Endothelial cell of hepatic sinusoid (primary cell): ENCODE data around the gene ANKS1B.

Experiments used
- in situ Hi-C: cut with HindIII; loops from 2 replicates; pipeline ENCODE4 v1.10.0; 2017; ENCODE audit warnings: low sequenced_read_pairs

ANKS1B gene

GRCh38 chr12:99224237-99224636 is 760.5 kb downstream of the ANKS1B start:
- in situ Hi-C loops = no loop called here

GRCh38 chr12:99223579-99223978 is 761.2 kb downstream of the ANKS1B start:
- in situ Hi-C loops = no loop called here

DNA sequence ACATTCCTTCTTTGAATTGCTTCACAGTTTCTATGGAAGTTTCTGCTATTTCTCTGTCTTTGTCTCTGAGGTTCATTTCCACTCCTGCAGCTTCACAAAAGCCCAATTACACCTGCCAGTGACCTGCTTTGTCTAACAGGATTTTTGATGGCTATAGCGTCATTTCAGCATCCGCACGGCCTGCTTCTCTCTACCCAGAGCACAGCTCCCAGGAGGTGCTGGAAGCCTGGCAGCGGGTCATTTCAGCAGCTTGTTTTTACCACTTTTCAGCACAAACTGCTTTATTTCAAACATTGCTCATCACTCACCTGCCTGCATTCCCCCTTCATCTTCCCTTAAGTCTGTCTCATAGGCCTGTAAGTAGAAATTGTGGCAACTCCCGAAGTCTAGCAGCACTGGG is 771.7 kb downstream of the ANKS1B start:
- in situ Hi-C loops = no loop called here

DNA sequence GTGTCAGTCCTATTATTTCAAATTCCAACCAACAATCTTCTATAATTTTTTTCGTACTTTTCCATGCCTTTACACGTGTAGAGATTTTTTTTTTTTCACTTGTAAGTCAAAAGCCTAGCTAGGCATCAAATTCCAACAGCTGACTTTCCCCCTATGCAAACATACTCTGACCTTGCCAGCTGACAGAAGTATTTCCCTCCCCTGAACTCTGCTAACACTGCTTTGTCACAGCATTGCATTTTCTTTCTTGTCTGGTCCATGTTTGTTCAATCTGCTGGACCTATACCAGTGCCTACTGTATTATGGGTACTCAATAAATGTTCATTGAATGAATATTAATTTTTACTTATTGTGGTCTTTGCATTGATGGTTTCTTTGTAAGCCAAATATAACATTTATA is 772.5 kb downstream of the ANKS1B start:
- in situ Hi-C loops = no loop called here

- in situ Hi-C loops = no loop called here
Measured at GRCh38 chr12:99205111-99205510, 779.6 kb downstream of the ANKS1B start.

DNA sequence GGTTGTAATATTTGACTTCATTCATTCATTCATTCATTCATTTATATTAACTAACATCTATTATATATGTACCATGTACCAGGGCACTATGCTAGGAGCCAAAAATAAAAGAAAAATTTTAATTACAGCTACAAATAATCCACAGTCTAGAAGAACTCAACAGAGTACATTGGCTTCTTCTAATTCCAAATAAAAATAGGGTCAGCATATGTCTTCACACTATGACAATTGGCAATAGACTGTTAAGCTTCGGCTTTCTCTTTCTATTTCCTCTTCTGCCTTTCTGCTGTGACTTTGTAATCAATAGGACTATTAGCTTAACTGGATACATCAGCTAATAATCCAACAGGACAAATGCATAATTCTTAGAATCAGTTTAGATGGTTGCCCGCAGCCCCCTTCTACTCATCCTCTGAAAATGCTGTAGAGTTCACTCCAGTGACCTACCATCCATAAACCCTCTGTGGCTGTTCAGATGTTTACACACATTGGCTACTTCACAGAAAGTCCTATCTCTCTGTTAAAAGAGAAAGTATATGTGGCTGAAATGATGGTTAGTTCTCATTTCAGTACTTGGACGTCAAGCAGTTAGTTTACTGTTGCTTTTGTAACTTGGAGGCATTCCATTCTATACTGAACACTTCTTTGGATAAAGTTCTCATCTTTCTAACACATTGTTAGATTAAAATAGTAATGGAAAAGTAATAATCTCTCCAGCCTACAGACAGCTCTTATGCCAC is 782.7 kb downstream of the ANKS1B start:
- in situ Hi-C loops = no loop called here

- in situ Hi-C loops = no loop called here
Measured at GRCh38 chr12:99200711-99201384, 783.9 kb downstream of the ANKS1B start.

GRCh38 chr12:99195474-99195873 is 789.3 kb downstream of the ANKS1B start:
- in situ Hi-C loops = no loop called here

DNA sequence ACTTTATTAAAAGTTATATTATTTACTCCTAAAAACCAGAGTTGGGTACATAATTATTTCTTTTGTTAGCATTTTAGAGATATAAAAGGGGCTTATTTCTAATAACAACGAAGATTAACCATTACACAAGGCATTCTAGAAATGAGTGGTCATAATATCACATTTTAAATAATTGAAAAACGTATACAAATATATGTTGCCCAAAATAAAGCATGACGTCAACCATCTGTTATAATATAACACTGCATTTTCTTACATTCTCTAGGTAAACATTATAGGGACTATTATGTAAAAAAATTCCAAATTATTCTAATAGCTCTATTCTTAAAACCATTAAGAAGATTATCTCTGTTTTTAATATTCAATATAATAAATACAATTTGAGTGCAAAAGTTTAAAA is 792.2 kb downstream of the ANKS1B start:
- in situ Hi-C loops = no loop called here

GRCh38 chr12:99176871-99177270 is 807.9 kb downstream of the ANKS1B start:
- in situ Hi-C loops = no loop called here

- in situ Hi-C loops = no loop called here
Measured at GRCh38 chr12:99170461-99170860, 814.3 kb downstream of the ANKS1B start.

GRCh38 chr12:99170037-99170436 is 814.7 kb downstream of the ANKS1B start:
- in situ Hi-C loops = no loop called here

DNA sequence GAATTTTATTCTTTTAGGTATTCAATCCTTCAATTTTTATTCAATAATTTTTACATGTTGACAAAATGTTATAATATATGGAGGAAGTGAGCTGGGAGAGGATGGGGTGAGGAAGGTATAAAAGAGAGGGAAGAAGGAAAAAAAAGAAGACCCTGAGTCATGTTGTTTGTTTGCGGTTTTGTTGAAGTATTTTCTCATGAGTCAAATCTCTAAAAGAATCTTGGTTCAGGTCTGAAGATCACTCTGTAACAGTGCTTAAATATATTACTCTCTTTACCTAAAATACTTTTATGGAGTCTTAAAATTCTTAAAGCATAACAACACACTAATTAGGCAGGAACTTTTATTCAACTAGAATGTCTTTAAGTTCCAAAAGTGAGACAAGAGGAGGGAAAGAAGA is 826.8 kb downstream of the ANKS1B start:
- in situ Hi-C loops = no loop called here

- in situ Hi-C loops = no loop called here
Measured at GRCh38 chr12:99154983-99155336, 829.8 kb downstream of the ANKS1B start.

DNA sequence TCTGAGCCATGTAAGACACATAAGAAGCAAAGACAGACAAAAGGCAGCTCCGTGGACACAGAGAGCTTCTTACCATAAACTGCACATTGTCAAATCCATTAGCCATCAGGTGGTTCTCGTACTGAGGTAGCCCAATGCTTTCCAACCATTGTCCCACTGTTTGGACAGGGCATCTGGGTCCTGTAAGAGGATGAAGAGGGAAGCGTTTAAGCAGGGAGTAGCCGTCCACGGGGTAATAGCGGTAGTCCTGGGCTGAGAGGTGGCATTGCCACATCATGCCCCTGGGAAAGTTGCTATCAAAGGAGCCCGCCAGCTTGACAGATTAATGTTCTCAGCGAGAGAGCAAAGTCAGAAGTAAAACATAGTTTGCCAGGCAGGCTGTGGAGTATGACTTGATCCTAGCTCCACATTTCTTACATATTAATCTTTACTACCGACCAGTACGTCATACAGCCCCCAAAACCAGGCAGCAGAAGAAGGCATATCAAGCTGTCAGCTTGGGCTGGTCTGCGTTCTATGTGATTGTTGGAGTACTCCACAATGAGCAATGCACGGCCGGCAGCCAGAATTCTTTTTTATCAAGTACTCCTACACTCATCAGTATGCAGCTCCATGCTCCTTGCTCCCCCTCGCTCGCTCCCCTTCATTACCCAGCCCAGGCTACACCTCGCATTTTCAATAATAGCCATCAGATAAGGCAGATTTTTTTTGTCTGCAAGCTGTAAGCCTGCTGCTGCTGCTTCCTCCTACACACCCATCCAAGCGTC is 830.3 kb downstream of the ANKS1B start:
- in situ Hi-C loops = no loop called here

- in situ Hi-C loops = no loop called here
Measured at GRCh38 chr12:99153293-99153692, 831.4 kb downstream of the ANKS1B start.

GRCh38 chr12:99152337-99152736 is 832.4 kb downstream of the ANKS1B start:
- in situ Hi-C loops = no loop called here

- in situ Hi-C loops = no loop called here
Measured at GRCh38 chr12:99151744-99152143, 833.0 kb downstream of the ANKS1B start.

- in situ Hi-C loops = no loop called here
Measured at GRCh38 chr12:99147130-99147529, 837.6 kb downstream of the ANKS1B start.

DNA sequence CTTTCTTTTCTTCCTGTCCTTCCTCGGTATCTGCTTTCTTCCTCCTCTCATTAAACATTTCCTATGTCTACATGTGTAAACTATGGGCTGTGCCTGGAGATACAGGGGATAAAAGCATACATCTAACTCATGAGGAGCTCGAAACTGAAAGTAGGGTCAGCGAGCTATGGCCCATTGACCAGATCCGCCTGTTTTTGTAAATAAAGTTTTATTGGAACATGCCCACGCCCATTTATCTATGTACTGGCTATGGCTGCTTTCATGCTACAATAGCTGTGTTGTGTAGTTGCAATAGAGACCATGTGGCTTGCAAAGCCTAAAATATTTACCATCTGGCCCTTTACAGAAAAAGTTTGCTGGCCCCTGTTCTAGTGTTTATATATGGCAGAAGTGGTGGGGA is 838.0 kb downstream of the ANKS1B start:
- in situ Hi-C loops = no loop called here

DNA sequence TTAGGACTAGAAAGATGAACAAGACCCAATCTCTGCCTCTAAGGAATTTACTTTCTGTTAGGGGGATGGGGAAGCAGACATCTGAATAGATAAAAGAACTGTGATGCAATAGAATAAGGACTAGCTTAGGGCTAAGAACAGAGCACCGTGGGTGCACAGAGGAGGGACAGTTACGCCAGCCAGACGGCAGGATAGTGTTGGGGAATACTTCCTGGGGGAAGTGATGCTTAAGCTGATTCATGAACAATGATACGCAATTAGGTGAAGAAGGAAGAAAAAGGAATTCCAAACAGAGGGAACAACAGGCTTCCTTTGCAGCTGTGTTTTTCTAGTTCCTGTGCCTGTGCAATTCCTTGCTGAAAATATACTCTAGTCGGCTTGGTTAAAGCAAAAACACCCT is 838.6 kb downstream of the ANKS1B start:
- in situ Hi-C loops = no loop called here

DNA sequence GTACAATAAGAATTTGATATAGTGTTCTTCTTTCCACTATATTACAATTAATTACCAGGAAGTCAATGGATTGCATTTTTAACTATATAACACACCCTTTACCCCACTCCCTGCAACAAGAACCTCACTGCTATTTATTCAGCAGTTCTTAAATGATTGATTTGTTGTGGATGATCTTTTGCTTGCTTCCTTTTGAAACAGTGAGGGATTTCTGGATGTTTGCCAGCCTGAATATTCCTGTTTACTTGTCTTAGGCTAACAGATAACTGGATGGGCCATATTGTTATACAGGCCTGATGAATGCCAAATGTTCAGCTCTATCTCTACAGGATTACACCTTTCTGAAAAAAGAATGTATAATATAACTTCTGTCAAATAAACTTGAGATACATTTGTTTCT is 842.1 kb downstream of the ANKS1B start:
- in situ Hi-C loops = loop anchor here (5.0 kb wide), 1 partner anchor 35 kb away; no protein-coding TSS in a partner anchor
